ENCODE measurements around the gene SLC8B1. TPM values are rescaled to one million over a fixed set of nuclear protein-coding genes. Genes with fewer than 3 reads are reported as not detected.

The SLC8B1 gene
- total and polyA plus RNA-seq, 4 donors, result 9.9 to 23.8 (median 14.2) TPM

- no peak for TF ChIP-seq REST (IDR thresholded peaks at IDR 0.05)
Measured at GRCh38 chr12:113260636-113261300, 74.1 kb downstream of the SLC8B1 start (continued).

GRCh38 chr12:113260127-113260526 is 74.8 kb downstream of the SLC8B1 start:
- Histone ChIP-seq H3K9ac (ENCODE audit: low read depth in 1 of 2, low read length in 2 of 2) (no peak overlapping the region), H3K36me3 (ENCODE audit: control insufficient read depth in 4 of 4, insufficient read depth in 3 of 4, low read depth in 1 of 4, low read length in 3 of 4) (peaks cover 0 to under 1% (median 0%) of the 10 kb centered on the region in 4 donors), H3K4me3 (ENCODE audit: low read depth in 1 of 3, low read length in 3 of 3) (no peak overlapping the region), H3K27ac (ENCODE audit: low read depth in 1 of 2, low read length in 2 of 2) (peak overlapping the region; percentile 65 to 76), H3K9me3 (ENCODE audit: control insufficient read depth in 4 of 4, low read length in 3 of 4) (no peaks in the 10 kb centered on the region), H3K27me3 (ENCODE audit: control insufficient read depth in 4 of 4, insufficient read depth in 4 of 4, low read length in 3 of 4) (no peaks in the 10 kb centered on the region), H3K4me1 (ENCODE audit: control insufficient read depth in 4 of 4, insufficient read depth in 4 of 4, low read length in 3 of 4) (peaks cover 4 to 28% (median 17%) of the 10 kb centered on the region in 4 donors)
- DNase-seq (ENCODE audit: low spot score), result no peak
- 60% methylated on average over 5 of the region's 5 CpGs for WGBS
- TF ChIP-seq REST (IDR thresholded peaks at IDR 0.05) (no peak), RAD21 (IDR thresholded peaks at IDR 0.05) (no peak), HNF4A (conservative IDR thresholded peaks at IDR 0.05) (no peak), TAF1 (conservative IDR thresholded peaks at IDR 0.05) (no peak), YY1 (IDR thresholded peaks at IDR 0.05) (no peak), CTCF (IDR thresholded peaks at IDR 0.05; ENCODE audit: low read depth, low read length, missing input control) (no peak), FOXA1 (IDR thresholded peaks at IDR 0.05) (no peak)

- peaks cover 4 to 22% (median 14%) of the 10 kb centered on the region in 4 donors for H3K4me1 ChIP-seq (ENCODE audit: control insufficient read depth in 4 of 4, insufficient read depth in 4 of 4, low read length in 3 of 4)
- peaks cover 0 to 6% (median 2%) of the 10 kb centered on the region in 4 donors for H3K9me3 ChIP-seq (ENCODE audit: control insufficient read depth in 4 of 4, low read length in 3 of 4)
- no peak overlapping the region for H3K27ac ChIP-seq (ENCODE audit: low read depth in 1 of 2, low read length in 2 of 2)
- no peak for DNase-seq (ENCODE audit: low spot score)
- H3K9ac ChIP-seq (ENCODE audit: low read depth in 1 of 2, low read length in 2 of 2), result no peak overlapping the region
- no peak overlapping the region for H3K4me3 ChIP-seq (ENCODE audit: low read depth in 1 of 3, low read length in 3 of 3)
- H3K27me3 ChIP-seq (ENCODE audit: control insufficient read depth in 4 of 4, insufficient read depth in 4 of 4, low read length in 3 of 4), result no peaks in the 10 kb centered on the region
- TF ChIP-seq GABPA (IDR thresholded peaks at IDR 0.05 in 1 of 2, conservative IDR thresholded peaks at IDR 0.05 in 1 of 2) (no peak), SP1 (IDR thresholded peaks at IDR 0.05) (no peak), FOXA2 (IDR thresholded peaks at IDR 0.05) (no peak), CTCF (IDR thresholded peaks at IDR 0.05; ENCODE audit: low read depth, low read length, missing input control) (no peak), TAF1 (conservative IDR thresholded peaks at IDR 0.05) (no peak), ZBTB33 (IDR thresholded peaks at IDR 0.05) (no peak), HNF4A (conservative IDR thresholded peaks at IDR 0.05) (no peak)
- peaks cover 0 to 9% (median 4%) of the 10 kb centered on the region in 4 donors for H3K36me3 ChIP-seq (ENCODE audit: control insufficient read depth in 4 of 4, insufficient read depth in 3 of 4, low read depth in 1 of 4, low read length in 3 of 4)
Measured at GRCh38 chr12:113257564-113257963, 77.3 kb downstream of the SLC8B1 start.
